A673 (cell line): ENCODE results near the gene TAS2R19.
"Not testable (repeated sequence)": the region's sequence is repeated elsewhere in the genome, so short reads cannot be mapped to it uniquely, and the experiment has no call there.

Experiments
- EZH2 ChIP-seq: fragments of 200-600 bp; sonication (generic); IDR thresholded peaks from 2 replicates; pipeline ENCODE4 v1.6.1; 2017; ENCODE audit warnings: borderline replicate concordance, low read depth, mild to moderate bottlenecking, mixed read lengths, antibody characterized with exemption, low read length; ENCODE audit not compliant: poor library complexity, severe bottlenecking
- TF ChIP-seq, protein P1 (sequence below): fragments of 300-800, 200-600 bp; sonication (generic); conservative IDR thresholded peaks from 2 replicates; pipeline ENCODE4 v1.5.1; 2017; ENCODE audit warnings: low read depth, mild to moderate bottlenecking, antibody characterized with exemption, low read length, moderate library complexity, mixed read lengths

DNA sequence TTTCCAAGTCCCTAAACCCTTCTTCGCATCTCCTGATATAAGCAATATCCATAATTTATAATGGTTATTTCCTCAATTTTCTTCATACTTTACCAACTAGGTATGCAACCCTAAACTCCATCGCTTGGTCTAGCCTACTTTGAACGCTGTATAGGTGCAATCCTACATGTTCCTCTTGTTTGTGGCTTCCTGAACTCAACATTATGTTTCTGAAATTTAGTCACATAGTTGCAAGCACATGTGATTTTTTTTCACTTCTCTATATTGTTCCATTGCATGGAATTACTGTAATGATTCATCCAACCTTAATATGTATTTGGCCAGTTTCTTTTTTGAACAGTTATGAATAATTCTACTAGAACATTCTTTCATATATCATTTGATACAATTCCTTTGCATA is 11.5 kb upstream of the TAS2R19 start:
- TF ChIP-seq, protein P1, sequence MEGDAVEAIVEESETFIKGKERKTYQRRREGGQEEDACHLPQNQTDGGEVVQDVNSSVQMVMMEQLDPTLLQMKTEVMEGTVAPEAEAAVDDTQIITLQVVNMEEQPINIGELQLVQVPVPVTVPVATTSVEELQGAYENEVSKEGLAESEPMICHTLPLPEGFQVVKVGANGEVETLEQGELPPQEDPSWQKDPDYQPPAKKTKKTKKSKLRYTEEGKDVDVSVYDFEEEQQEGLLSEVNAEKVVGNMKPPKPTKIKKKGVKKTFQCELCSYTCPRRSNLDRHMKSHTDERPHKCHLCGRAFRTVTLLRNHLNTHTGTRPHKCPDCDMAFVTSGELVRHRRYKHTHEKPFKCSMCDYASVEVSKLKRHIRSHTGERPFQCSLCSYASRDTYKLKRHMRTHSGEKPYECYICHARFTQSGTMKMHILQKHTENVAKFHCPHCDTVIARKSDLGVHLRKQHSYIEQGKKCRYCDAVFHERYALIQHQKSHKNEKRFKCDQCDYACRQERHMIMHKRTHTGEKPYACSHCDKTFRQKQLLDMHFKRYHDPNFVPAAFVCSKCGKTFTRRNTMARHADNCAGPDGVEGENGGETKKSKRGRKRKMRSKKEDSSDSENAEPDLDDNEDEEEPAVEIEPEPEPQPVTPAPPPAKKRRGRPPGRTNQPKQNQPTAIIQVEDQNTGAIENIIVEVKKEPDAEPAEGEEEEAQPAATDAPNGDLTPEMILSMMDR = not testable (repeated sequence)
- TF ChIP-seq EZH2 = not testable (repeated sequence)
